Measurements from ENCODE around the gene SMG6.
A peak's percentile ranks its signal among the peaks of the same experiment; 100 is the strongest.

SMG6 gene

GRCh38 chr17:2042933-2043332 lies 260.7 kb downstream of the SMG6 start:
- peaks cover 38 to 40% of the 10 kb centered on the region in 2 experiments for H3K36me3 ChIP-seq (ENCODE audit: control insufficient read depth in 1 of 2, insufficient read depth in 2 of 2, low read depth in 1 of 2, low read length in 2 of 2)
- H4K8ac ChIP-seq (ENCODE audit: low read length): no peak overlapping the region
- peaks cover 21% of the 10 kb centered on the region for H3K79me1 ChIP-seq (replicated peaks; ENCODE audit: low read length, poor library complexity, severe bottlenecking)
- DNase-seq: peak; percentile 22
- H3K4me1 ChIP-seq (ENCODE audit: control insufficient read depth, insufficient read depth, low read depth, low read length): peaks cover 20% of the 10 kb centered on the region
- H3K27ac ChIP-seq (ENCODE audit: low read length, poor library complexity, severe bottlenecking): peak overlapping the region; percentile 68
- no peak overlapping the region for H2BK12ac ChIP-seq (ENCODE audit: low read length in 2 of 2)
- H3K18ac ChIP-seq (ENCODE audit: low read depth in 1 of 2, low read length in 2 of 2): no peak overlapping the region
- H3K4me3 ChIP-seq (ENCODE audit: insufficient read depth in 1 of 2, low read depth in 1 of 2, low read length in 2 of 2): peak overlapping the region in 1 of 2 experiments; percentile 91
- H3K9ac ChIP-seq (ENCODE audit: low read length): peak overlapping the region; percentile 91
- H4K91ac ChIP-seq (ENCODE audit: low read length): peak overlapping the region; percentile 87
- whole genome bisulfite sequencing: 96% methylated on average over 5 of the region's 5 CpGs
- H3K14ac ChIP-seq (ENCODE audit: low read length in 2 of 2): no peak overlapping the region
- peak overlapping the region in 1 of 2 experiments; percentile 80 for H3K4ac ChIP-seq (ENCODE audit: low read depth in 1 of 2, low read length in 2 of 2)
- no peaks in the 10 kb centered on the region for H3K9me3 ChIP-seq (ENCODE audit: control insufficient read depth, low read length)
- no peak overlapping the region for H2BK5ac ChIP-seq (ENCODE audit: low read depth, low read length, poor library complexity, severe bottlenecking)
- no peak overlapping the region for H2AFZ ChIP-seq (ENCODE audit: low read depth, low read length)
- no peak overlapping the region for H2BK15ac ChIP-seq (ENCODE audit: low read depth, poor library complexity, severe bottlenecking)
- H2BK120ac ChIP-seq (ENCODE audit: low read depth, low read length): no peak overlapping the region
- no peaks in the 10 kb centered on the region for H3K27me3 ChIP-seq (ENCODE audit: control insufficient read depth in 1 of 2, insufficient read depth in 1 of 2, low read length in 2 of 2)
- H3K23ac ChIP-seq (ENCODE audit: low read length in 2 of 2): no peak overlapping the region
- H2AK5ac ChIP-seq (ENCODE audit: low read length, severe bottlenecking): peak overlapping the region; percentile 24
- peak overlapping the region; percentile 91 for H3K4me2 ChIP-seq (ENCODE audit: low read length, poor library complexity, severe bottlenecking)

GRCh38 chr17:2042390-2042847 lies 261.2 kb downstream of the SMG6 start:
- H2AK5ac ChIP-seq (ENCODE audit: low read length, severe bottlenecking): peak overlapping the region; percentile 36
- peaks cover 21% of the 10 kb centered on the region for H3K79me1 ChIP-seq (replicated peaks; ENCODE audit: low read length, poor library complexity, severe bottlenecking)
- H3K4me2 ChIP-seq (ENCODE audit: low read length, poor library complexity, severe bottlenecking): peak overlapping the region; percentile 91
- H2BK5ac ChIP-seq (ENCODE audit: low read depth, low read length, poor library complexity, severe bottlenecking): peak overlapping the region; percentile 91
- peak overlapping the region; percentile 80 to 91 for H3K4ac ChIP-seq (ENCODE audit: low read depth in 1 of 2, low read length in 2 of 2)
- WGBS: 45% methylated on average over 17 of the region's 17 CpGs
- peak overlapping the region; percentile 81 to 91 for H3K4me3 ChIP-seq (ENCODE audit: insufficient read depth in 1 of 2, low read depth in 1 of 2, low read length in 2 of 2)
- H3K23ac ChIP-seq (ENCODE audit: low read length in 2 of 2): no peak overlapping the region
- H3K27ac ChIP-seq (ENCODE audit: low read length, poor library complexity, severe bottlenecking): peak overlapping the region; percentile 68
- peak overlapping the region; percentile 88 to 94 for H3K18ac ChIP-seq (ENCODE audit: low read depth in 1 of 2, low read length in 2 of 2)
- H2AFZ ChIP-seq (ENCODE audit: low read depth, low read length): no peak overlapping the region
- peak overlapping the region; percentile 95 for H4K8ac ChIP-seq (ENCODE audit: low read length)
- peak overlapping the region; percentile 91 for H3K9ac ChIP-seq (ENCODE audit: low read length)
- H2BK12ac ChIP-seq (ENCODE audit: low read length in 2 of 2): peak overlapping the region in 1 of 2 experiments; percentile 23
- no peaks in the 10 kb centered on the region for H3K27me3 ChIP-seq (ENCODE audit: control insufficient read depth in 1 of 2, insufficient read depth in 1 of 2, low read length in 2 of 2)
- H3K9me3 ChIP-seq (ENCODE audit: control insufficient read depth, low read length): no peaks in the 10 kb centered on the region
- no peak overlapping the region for H2BK15ac ChIP-seq (ENCODE audit: low read depth, poor library complexity, severe bottlenecking)
- peak; percentile 67 for DNase-seq
- peak overlapping the region; percentile 87 for H4K91ac ChIP-seq (ENCODE audit: low read length)
- H3K36me3 ChIP-seq (ENCODE audit: control insufficient read depth in 1 of 2, insufficient read depth in 2 of 2, low read depth in 1 of 2, low read length in 2 of 2): peaks cover 43 to 45% of the 10 kb centered on the region in 2 experiments
- peaks cover 20% of the 10 kb centered on the region for H3K4me1 ChIP-seq (ENCODE audit: control insufficient read depth, insufficient read depth, low read depth, low read length)
- peak overlapping the region in 1 of 2 experiments; percentile 78 for H3K14ac ChIP-seq (ENCODE audit: low read length in 2 of 2)
- H2BK120ac ChIP-seq (ENCODE audit: low read depth, low read length): peak overlapping the region; percentile 74

- Histone ChIP-seq H3K4ac (ENCODE audit: low read depth in 1 of 2, low read length in 2 of 2) (peak within 1 kb of the TSS; percentile 80 to 91), H3K4me3 (ENCODE audit: insufficient read depth in 1 of 2, low read depth in 1 of 2, low read length in 2 of 2) (peak within 1 kb of the TSS; percentile 91), H2AK5ac (ENCODE audit: low read length, severe bottlenecking) (peak within 1 kb of the TSS; percentile 36), H3K9me3 (ENCODE audit: control insufficient read depth, low read length) (no peaks in the 10 kb centered on the region), H3K4me2 (ENCODE audit: low read length, poor library complexity, severe bottlenecking) (peak within 1 kb of the TSS; percentile 91), H3K4me1 (ENCODE audit: control insufficient read depth, insufficient read depth, low read depth, low read length) (peaks cover 20% of the 10 kb centered on the region), H4K91ac (ENCODE audit: low read length) (peak within 1 kb of the TSS; percentile 87), H3K27me3 (ENCODE audit: control insufficient read depth in 1 of 2, insufficient read depth in 1 of 2, low read length in 2 of 2) (no peaks in the 10 kb centered on the region), H3K23ac (ENCODE audit: low read length in 2 of 2) (peak within 1 kb of the TSS in 1 of 2 experiments; percentile 75), H3K18ac (ENCODE audit: low read depth in 1 of 2, low read length in 2 of 2) (peak within 1 kb of the TSS; percentile 94 to 98), H2BK12ac (ENCODE audit: low read length in 2 of 2) (peak within 1 kb of the TSS; percentile 23 to 68), H2BK5ac (ENCODE audit: low read depth, low read length, poor library complexity, severe bottlenecking) (peak within 1 kb of the TSS; percentile 91), H3K14ac (ENCODE audit: low read length in 2 of 2) (peak within 1 kb of the TSS in 1 of 2 experiments; percentile 84), H3K9ac (ENCODE audit: low read length) (peak within 1 kb of the TSS; percentile 91), H4K8ac (ENCODE audit: low read length) (peak within 1 kb of the TSS; percentile 95), H3K27ac (ENCODE audit: low read length, poor library complexity, severe bottlenecking) (peak within 1 kb of the TSS; percentile 68), H2BK120ac (ENCODE audit: low read depth, low read length) (peak within 1 kb of the TSS; percentile 74), H2AFZ (ENCODE audit: low read depth, low read length) (peak within 1 kb of the TSS; percentile 94), H2BK15ac (ENCODE audit: low read depth, poor library complexity, severe bottlenecking) (no peak within 1 kb of the TSS), H3K79me1 (replicated peaks; ENCODE audit: low read length, poor library complexity, severe bottlenecking) (peaks cover 21% of the 10 kb centered on the region), H3K36me3 (ENCODE audit: control insufficient read depth in 1 of 2, insufficient read depth in 2 of 2, low read depth in 1 of 2, low read length in 2 of 2) (peaks cover 50 to 51% of the 10 kb centered on the region in 2 experiments)
- under 1% methylated on average over 90 of the region's 93 CpGs for WGBS
- peak; percentile 95 for DNase-seq
Measured at GRCh38 chr17:2041561-2042389, 261.8 kb downstream of the SMG6 start, which contains the start of gene OVCA2. TSS of gene OVCA2 (plus strand) at chr17:2042022. CDS start at chr17:2042048, 26 bp downstream.

GRCh38 chr17:2040942-2041560 lies 262.5 kb downstream of the SMG6 start:
- Histone ChIP-seq H2BK5ac (ENCODE audit: low read depth, low read length, poor library complexity, severe bottlenecking) (no peak overlapping the region), H3K14ac (ENCODE audit: low read length in 2 of 2) (no peak overlapping the region), H3K4me1 (ENCODE audit: control insufficient read depth, insufficient read depth, low read depth, low read length) (peaks cover 20% of the 10 kb centered on the region), H3K4ac (ENCODE audit: low read depth in 1 of 2, low read length in 2 of 2) (peak overlapping the region in 1 of 2 experiments; percentile 22), H3K4me2 (ENCODE audit: low read length, poor library complexity, severe bottlenecking) (peak overlapping the region; percentile 89), H3K9me3 (ENCODE audit: control insufficient read depth, low read length) (no peaks in the 10 kb centered on the region), H2BK12ac (ENCODE audit: low read length in 2 of 2) (no peak overlapping the region), H3K23ac (ENCODE audit: low read length in 2 of 2) (no peak overlapping the region), H2BK15ac (ENCODE audit: low read depth, poor library complexity, severe bottlenecking) (no peak overlapping the region), H2AK5ac (ENCODE audit: low read length, severe bottlenecking) (no peak overlapping the region), H3K18ac (ENCODE audit: low read depth in 1 of 2, low read length in 2 of 2) (peak overlapping the region; percentile 26 to 98), H4K8ac (ENCODE audit: low read length) (peak overlapping the region; percentile 16), H3K79me1 (replicated peaks; ENCODE audit: low read length, poor library complexity, severe bottlenecking) (peaks cover 19% of the 10 kb centered on the region), H4K91ac (ENCODE audit: low read length) (peak overlapping the region; percentile 74), H2BK120ac (ENCODE audit: low read depth, low read length) (no peak overlapping the region), H3K9ac (ENCODE audit: low read length) (peak overlapping the region; percentile 91), H3K36me3 (ENCODE audit: control insufficient read depth in 1 of 2, insufficient read depth in 2 of 2, low read depth in 1 of 2, low read length in 2 of 2) (peaks cover 57 to 59% of the 10 kb centered on the region in 2 experiments), H3K4me3 (ENCODE audit: insufficient read depth in 1 of 2, low read depth in 1 of 2, low read length in 2 of 2) (peak overlapping the region; percentile 91), H3K27me3 (ENCODE audit: control insufficient read depth in 1 of 2, insufficient read depth in 1 of 2, low read length in 2 of 2) (no peaks in the 10 kb centered on the region), H3K27ac (ENCODE audit: low read length, poor library complexity, severe bottlenecking) (no peak overlapping the region), H2AFZ (ENCODE audit: low read depth, low read length) (no peak overlapping the region)
- no peak for DNase-seq
- 57% methylated on average over 16 of the region's 16 CpGs for WGBS
